ENCODE measurements around the gene HOXD10.

HOXD10 gene

GRCh38 chr2:176164611-176165369 lies 48.2 kb downstream of the HOXD10 start:
- no peak for DNase-seq (ENCODE audit: low read depth, low spot score)

DNA sequence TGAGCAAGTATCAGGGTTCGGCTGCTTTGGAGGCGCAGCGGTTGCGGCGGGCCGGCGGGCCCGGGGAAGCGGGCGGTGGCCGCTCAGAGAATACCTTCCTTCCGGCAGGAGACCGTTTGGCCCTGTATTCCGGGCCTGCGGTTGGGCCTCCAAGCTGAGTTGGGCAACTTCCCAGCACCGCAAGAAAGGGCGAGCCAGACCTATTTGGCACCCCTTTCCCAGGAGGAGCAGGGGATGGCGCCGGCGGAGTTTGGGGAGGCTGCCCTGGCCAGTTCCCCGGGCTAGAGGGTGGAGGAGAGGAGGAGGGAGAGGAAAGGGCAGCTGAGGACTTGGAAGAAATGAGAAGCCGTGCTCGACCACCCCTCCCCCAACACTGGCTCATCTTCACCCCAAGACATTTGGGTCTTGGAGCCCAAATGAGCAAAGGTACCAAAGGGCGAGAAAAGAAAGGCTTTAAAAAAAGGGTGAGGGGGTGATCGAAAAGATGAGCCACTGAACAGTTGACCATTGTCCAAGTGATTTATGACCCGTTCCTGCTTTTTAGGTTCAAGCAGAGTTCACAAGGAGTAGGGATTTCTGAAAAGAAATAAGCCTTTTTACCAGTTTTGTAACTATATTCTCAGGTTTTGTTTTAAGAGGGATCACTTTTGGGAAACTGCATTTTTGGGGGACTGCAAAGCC lies 48.9 kb downstream of the HOXD10 start:
- no peak for DNase-seq (ENCODE audit: low read depth, low spot score)

GRCh38 chr2:176166272-176166671 lies 49.7 kb downstream of the HOXD10 start:
- no peak for DNase-seq (ENCODE audit: low read depth, low spot score)

GRCh38 chr2:176167398-176167797 lies 50.8 kb downstream of the HOXD10 start:
- DNase-seq (ENCODE audit: low read depth, low spot score), result no peak

DNA sequence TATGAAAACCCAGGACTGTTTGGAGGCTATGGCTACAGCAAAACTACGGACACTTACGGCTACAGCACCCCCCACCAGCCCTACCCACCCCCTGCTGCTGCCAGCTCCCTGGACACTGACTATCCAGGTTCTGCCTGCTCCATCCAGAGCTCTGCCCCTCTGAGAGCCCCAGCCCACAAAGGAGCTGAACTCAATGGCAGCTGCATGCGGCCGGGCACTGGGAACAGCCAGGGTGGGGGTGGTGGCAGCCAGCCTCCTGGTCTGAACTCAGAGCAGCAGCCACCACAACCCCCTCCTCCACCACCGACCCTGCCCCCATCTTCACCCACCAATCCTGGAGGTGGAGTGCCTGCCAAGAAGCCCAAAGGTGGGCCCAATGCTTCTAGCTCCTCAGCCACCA lies 52.6 kb downstream of the HOXD10 start:
- DNase-seq (ENCODE audit: low read depth, low spot score), result no peak
